ENCODE results near the gene COLEC11.
"Not testable (repeated sequence)": the region's sequence is repeated elsewhere in the genome, so short reads cannot be mapped to it uniquely, and the experiment has no call there.

- TF ChIP-seq, protein P1, sequence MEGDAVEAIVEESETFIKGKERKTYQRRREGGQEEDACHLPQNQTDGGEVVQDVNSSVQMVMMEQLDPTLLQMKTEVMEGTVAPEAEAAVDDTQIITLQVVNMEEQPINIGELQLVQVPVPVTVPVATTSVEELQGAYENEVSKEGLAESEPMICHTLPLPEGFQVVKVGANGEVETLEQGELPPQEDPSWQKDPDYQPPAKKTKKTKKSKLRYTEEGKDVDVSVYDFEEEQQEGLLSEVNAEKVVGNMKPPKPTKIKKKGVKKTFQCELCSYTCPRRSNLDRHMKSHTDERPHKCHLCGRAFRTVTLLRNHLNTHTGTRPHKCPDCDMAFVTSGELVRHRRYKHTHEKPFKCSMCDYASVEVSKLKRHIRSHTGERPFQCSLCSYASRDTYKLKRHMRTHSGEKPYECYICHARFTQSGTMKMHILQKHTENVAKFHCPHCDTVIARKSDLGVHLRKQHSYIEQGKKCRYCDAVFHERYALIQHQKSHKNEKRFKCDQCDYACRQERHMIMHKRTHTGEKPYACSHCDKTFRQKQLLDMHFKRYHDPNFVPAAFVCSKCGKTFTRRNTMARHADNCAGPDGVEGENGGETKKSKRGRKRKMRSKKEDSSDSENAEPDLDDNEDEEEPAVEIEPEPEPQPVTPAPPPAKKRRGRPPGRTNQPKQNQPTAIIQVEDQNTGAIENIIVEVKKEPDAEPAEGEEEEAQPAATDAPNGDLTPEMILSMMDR (IDR thresholded peaks at IDR 0.05): not testable (repeated sequence)
- TF ChIP-seq POLR2A (IDR thresholded peaks at IDR 0.05; ENCODE audit: low read depth): not testable (repeated sequence)
Observed at GRCh38 chr2:3614743-3615142, 19.8 kb downstream of the COLEC11 start.

Measured in esophagus muscularis mucosa (tissue), 3 donors.